Raji (cell line): ENCODE data around the gene SIM1.

Experiments
- POLR2A ChIP-seq: IDR thresholded peaks from 2 replicates; pipeline ENCODE4 v1.6.1; 2011; ENCODE audit warnings: low read depth, low read length, control low read depth; ENCODE audit not compliant: insufficient read depth

SIM1 gene

DNA sequence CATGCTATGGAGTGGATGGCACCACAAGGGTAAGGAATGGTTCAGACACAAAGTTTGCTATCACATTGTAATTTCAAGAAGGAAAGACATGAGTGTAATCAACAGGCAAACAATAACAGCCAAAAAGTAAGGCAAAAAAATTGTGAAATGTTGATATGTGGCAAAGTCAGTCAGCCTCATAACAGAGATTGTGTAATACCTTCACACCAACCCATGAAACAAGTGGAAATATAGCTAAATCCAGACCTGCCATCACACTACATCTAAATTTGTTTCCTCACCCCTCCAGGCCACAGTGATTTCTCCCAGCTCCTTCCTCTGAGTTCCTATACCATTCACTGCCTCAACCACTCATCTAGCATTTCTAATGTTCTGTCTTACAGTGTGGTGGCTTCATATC, 37.3 kb downstream of the SIM1 start:
- no peak for TF ChIP-seq POLR2A

DNA sequence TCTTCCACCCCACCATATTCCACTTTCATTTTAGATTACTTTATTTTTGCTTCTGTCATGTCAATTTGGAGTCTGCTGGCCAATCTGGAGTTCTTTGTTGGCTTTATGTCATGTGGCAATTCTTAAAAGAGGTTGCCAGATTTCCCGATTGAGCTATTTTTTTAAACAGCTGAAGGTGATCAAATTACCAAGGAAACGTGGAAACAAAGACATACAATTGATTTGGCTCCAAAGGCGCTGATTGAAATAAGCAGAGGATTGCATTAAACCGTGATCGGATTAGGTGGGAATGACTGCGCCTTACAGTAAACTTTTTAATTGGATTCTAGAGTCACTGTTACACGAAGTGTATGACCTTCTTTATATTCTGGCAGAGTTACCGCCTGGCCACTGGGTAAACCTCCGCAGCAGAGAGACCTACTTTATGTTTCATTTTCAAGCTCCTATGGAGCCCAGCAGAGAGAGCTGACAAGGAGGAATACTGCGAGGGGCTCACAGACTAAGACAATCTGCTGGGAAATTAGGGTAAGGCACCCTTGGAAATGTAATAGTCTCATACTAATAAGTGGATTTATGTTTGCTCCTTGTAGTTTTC, 37.9 kb downstream of the SIM1 start:
- no peak for TF ChIP-seq POLR2A

DNA sequence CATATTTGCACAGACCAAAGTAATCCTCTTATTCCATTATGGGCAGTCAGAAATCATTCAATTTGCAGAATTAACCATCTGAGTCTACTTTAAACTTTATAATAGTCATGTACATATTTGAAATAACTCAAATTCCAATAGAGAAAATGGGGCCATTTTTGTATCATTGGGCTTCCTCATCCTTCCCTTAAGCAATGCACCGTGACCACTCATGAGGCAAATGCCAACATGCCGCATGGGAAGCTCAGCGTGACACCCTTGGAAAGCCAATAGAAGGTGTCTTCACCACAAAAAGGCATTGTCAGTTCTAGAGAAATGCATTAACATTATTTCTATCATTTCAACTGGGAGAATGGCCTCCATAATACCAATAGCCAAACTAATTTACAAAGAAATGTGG, 38.5 kb downstream of the SIM1 start:
- TF ChIP-seq POLR2A, result no peak

DNA sequence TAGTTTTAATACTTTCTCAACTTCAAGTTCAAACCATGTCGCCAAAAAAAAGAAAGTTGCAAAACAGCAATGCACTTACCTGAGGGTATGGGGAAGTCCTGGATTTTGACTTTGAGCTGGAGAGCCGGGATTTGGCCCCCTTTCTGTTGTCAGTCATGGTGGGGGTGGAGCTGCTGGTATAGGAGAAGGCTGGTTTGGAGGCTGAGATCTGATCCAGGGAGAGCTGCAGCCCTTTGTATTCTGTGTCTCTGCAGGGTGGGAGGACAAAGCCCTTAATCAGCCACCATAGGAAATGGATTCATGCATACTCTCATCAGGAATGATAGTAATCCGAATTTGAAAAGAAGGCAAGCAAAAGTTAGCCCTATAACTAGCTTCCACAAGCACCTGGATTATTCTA, 44.0 kb downstream of the SIM1 start:
- no peak for TF ChIP-seq POLR2A

GRCh38 chr6:100417036-100417435, 47.7 kb downstream of the SIM1 start:
- TF ChIP-seq POLR2A, result no peak

DNA sequence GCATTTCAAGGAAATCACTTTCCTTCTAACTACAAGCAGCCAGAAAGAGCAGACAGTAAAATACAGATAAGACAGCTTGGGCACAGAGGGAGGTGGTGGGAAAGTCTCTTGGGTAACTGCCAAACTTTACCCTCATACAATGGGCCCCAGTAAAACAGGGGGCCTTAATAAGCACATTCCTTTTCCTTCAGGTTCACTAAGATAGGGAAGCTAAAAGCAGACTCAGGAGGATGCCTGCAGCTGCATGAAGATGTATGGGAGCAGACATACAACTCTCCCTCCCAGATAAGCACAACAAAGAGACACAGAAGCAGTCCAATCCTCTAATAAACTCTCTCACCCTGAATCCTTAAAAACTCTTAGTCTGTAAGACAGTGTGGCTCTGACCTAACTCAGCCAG, 49.0 kb downstream of the SIM1 start:
- no peak for TF ChIP-seq POLR2A

DNA sequence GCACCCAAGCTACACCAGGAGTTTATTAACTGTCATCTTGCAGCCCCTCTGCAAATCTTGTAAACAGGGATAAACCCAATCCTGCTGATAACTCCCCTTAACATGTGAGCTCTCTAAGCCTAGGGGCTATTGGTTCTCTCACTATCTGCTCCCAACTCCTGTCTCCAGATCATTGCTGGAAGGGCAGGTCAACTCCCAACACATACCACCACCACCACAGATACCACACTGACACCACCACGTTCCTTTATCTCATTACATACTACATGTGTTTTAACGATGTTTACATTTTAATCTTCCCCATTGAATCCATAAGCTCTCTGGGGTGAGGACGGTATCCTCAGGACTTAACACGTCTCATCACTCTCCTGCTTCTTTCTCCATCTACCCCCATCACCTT, 51.8 kb downstream of the SIM1 start:
- no peak for TF ChIP-seq POLR2A

- TF ChIP-seq POLR2A, result no peak
Measured at GRCh38 chr6:100404051-100404450, 60.7 kb downstream of the SIM1 start.

DNA sequence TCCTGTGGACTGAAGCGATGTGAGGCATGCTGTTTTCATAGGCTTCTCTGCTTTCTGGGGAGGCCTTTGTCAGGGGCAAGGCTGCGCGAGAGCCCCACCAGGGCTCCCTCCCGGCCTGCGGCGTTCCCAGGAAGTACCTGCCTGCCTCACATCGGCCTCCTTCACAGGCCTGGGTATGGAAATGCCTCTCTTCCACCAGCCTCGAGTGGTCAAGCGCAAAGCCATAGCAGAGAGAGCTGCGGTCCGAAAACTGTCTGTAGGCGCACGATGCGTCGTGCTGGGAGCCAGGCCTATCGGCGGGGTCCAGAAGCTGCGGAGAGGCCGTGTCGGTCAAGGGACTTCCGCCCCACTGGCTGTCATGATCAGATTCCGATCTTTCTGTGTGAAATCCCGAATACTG, 71.2 kb downstream of the SIM1 start:
- TF ChIP-seq POLR2A, result no peak

GRCh38 chr6:100392423-100392822, 72.3 kb downstream of the SIM1 start:
- TF ChIP-seq POLR2A, result no peak

GRCh38 chr6:100388868-100389519, 75.7 kb downstream of the SIM1 start:
- TF ChIP-seq POLR2A, result no peak

DNA sequence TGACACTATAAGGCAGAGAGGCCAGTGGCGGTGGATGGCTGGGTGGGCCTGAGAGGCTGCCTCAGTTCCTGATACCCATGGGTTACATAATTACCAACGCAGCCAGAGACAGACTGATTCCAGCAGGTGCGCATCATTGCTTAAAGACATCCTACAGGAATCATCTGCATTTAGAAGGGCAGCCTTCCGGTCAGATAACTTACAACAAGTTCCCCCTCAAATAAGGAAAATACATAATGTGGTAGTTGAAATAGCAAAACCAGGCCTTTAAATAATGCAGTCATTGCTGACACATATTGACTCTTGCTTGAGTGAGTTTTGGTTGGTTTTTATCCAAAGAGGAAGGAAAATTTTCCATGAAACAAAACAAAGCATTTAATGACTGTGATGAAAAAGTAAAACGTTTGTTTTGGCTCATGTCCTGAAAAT, 81.9 kb downstream of the SIM1 start:
- TF ChIP-seq POLR2A, result no peak

DNA sequence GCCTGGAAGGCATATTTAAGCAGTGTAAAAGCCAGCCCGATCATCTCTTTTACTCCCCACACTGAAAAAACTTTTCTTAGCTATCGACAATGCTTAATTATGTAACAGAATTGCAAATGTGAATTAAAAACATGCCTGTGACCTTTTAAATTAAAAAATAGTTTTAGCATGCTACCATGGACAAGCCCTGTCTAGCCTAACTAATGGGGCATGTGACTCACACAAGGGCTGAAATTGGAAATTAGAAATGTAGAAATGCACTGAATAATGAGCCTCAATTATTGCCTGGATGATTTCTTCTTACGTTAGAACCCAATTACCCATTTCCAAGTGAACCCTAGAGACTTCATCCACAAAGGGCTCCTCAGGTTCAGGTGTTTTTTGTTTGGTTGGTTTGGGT, 82.7 kb downstream of the SIM1 start:
- no peak for TF ChIP-seq POLR2A

- TF ChIP-seq POLR2A, result no peak
Measured at GRCh38 chr6:100381111-100381510, 83.6 kb downstream of the SIM1 start.

- TF ChIP-seq POLR2A, result no peak
Measured at GRCh38 chr6:100379386-100379785, 85.3 kb downstream of the SIM1 start.

DNA sequence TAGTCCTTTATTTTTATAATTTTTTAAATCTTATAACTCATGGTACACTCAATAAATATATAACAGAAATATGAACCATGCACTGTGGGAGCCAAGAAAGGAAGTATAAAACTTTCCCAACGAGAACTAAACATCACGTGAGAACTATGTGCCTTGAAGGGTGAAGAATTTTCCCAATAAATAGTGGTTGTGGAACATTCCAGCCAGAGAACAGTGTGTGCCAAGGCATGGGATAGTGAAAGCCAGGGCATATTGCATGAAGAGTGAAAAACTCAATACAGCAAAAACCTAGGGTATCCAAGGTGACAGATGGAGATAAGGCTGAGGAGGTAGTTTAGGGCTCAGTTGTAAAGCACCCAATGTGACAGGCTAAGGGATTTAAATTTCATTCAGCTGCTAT, 86.1 kb downstream of the SIM1 start:
- no peak for TF ChIP-seq POLR2A

DNA sequence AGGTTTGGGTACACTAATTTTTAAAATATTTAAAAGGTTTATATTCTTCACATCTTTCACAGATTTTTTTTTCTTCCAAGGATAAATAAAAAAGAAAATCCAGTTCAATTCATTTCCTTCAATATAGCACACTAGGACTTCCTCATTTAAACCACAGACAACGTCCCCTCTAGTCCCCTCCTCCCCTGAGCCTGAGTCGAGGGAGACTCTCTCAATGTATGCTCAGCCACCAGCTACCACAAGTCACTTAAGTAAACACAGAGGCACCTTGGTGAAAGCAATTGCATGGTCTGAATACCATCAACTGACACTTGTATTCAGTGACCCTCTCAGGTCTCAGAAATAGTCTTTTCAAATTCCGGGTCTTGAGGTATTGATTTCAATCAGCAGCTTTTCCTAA, 88.6 kb downstream of the SIM1 start:
- no peak for TF ChIP-seq POLR2A
